MM.1S (cell line): ENCODE results near the gene DTD1.

ENCODE experiments used
- DNase-seq: peaks from one replicate; pipeline ENCODE4 v3.0.0-alpha.2; 2015
- H2AFZ ChIP-seq: fragments of 300-600 bp; sonication (generic); 2 replicates; pipeline ENCODE4 v1.6.0; 2016; ENCODE audit warnings: antibody characterized with exemption, low read length
- H3F3A ChIP-seq: fragments of 300-600 bp; sonication (generic); 2 replicates; pipeline ENCODE4 v1.6.1; 2016; ENCODE audit warnings: mild to moderate bottlenecking, antibody characterized with exemption, low read length, moderate library complexity, mixed read lengths; ENCODE audit not compliant: insufficient read depth
- H3K27ac ChIP-seq: fragments of 300-600 bp; sonication (generic); 2 replicates; pipeline ENCODE4 v1.5.1; 2016; ENCODE audit warnings: mild to moderate bottlenecking, low read length
- H3K27me3 ChIP-seq: fragments of 300-600 bp; sonication (generic); replicated peaks from 2 replicates; pipeline ENCODE4 v1.6.0; 2016; ENCODE audit warnings: low read length; ENCODE audit not compliant: insufficient read depth
- H3K36me3 ChIP-seq: fragments of 300-600 bp; sonication (generic); replicated peaks from 2 replicates; pipeline ENCODE4 v1.6.1; 2016; ENCODE audit warnings: mild to moderate bottlenecking, low read length, mixed read lengths; ENCODE audit not compliant: insufficient read depth
- H3K4me1 ChIP-seq: fragments of 300-600 bp; sonication (generic); 2 replicates; pipeline ENCODE4 v1.6.1; 2016; ENCODE audit warnings: low read length, mixed read lengths
- H3K4me2 ChIP-seq: fragments of 300-600 bp; sonication (generic); 2 replicates; pipeline ENCODE4 v1.6.0; 2016; ENCODE audit warnings: low read depth, low read length
- H3K4me3 ChIP-seq: fragments of 300-600 bp; sonication (generic); 2 replicates; pipeline ENCODE4 v1.5.1; 2016; ENCODE audit warnings: low read length, mixed read lengths
- H3K79me2 ChIP-seq: fragments of 300-600 bp; sonication (generic); 2 replicates; pipeline ENCODE4 v1.6.1; 2016; ENCODE audit warnings: mixed run types, low read length, mixed read lengths
- H3K9ac ChIP-seq: fragments of 300-600 bp; sonication (generic); 2 replicates; pipeline ENCODE4 v1.6.1; 2016; ENCODE audit warnings: low read length, mixed read lengths
- H3K9me2 ChIP-seq: fragments of 300-600 bp; sonication (generic); replicated peaks from 2 replicates; pipeline ENCODE4 v1.6.1; 2016; ENCODE audit warnings: mild to moderate bottlenecking, low read length, mixed read lengths; ENCODE audit not compliant: insufficient read depth
- H3K9me3 ChIP-seq: fragments of 300-600 bp; sonication (generic); replicated peaks from 2 replicates; pipeline ENCODE4 v1.6.1; 2016; ENCODE audit warnings: mild to moderate bottlenecking, low read length, mixed read lengths; ENCODE audit not compliant: insufficient read depth
- H4K20me1 ChIP-seq: fragments of 300-600 bp; sonication (generic); 2 replicates; pipeline ENCODE4 v1.6.1; 2016; ENCODE audit warnings: mild to moderate bottlenecking, low read length, moderate library complexity, mixed read lengths; ENCODE audit not compliant: insufficient read depth
- EZH2 ChIP-seq: fragments of 300-600 bp; sonication (generic); optimal IDR thresholded peaks from 2 replicates; pipeline ENCODE3; 2017; ENCODE audit warnings: low read depth, mild to moderate bottlenecking, antibody characterized with exemption, low read length, mixed read lengths
- EZH2phosphoT487 ChIP-seq: fragments of 300-600 bp; sonication (generic); IDR thresholded peaks from 2 replicates; pipeline ENCODE4 v1.6.1; 2018; ENCODE audit warnings: antibody characterized with exemption, low read length
- TF ChIP-seq, protein P1 (sequence below): fragments of 300-600 bp; sonication (generic); IDR thresholded peaks from 2 replicates; pipeline ENCODE4 v1.5.1; 2016; ENCODE audit warnings: antibody characterized with exemption, low read length, mixed read lengths

Gene DTD1

DNA sequence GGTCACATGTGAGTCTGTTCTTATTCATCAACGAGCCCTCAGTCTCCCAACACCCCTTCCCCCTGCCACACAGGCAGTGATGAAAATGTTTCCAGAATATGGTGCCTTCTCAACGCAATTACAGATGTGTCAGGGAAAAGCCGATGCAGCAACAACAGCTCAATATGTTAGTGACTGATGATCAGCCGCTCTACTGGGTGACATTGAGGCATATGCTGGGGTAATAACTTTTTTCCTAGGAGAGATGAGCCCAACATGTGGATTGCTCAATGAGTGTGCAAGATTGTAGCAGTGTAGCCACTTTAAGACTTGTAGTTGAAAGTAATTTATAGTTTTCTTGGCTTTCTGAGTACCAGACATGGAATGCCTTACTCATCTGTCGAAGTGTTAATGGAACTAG is 49.4 kb downstream of the DTD1 start:
- H3K4me2 ChIP-seq: no peak overlapping the region
- no peaks in the 10 kb centered on the region for H3F3A ChIP-seq
- H2AFZ ChIP-seq: no peak overlapping the region
- H3K9me3 ChIP-seq: no peaks in the 10 kb centered on the region
- 0 out of 2 replicates have a peak, but pooled peaks cover 14% of the 10 kb centered on the region for H3K4me1 ChIP-seq
- no peak overlapping the region for H3K9ac ChIP-seq
- H4K20me1 ChIP-seq: no peaks in the 10 kb centered on the region
- no peaks in the 10 kb centered on the region for H3K27me3 ChIP-seq
- DNase-seq: no peak
- H3K9me2 ChIP-seq: no peaks in the 10 kb centered on the region
- no peak overlapping the region for H3K27ac ChIP-seq
- TF ChIP-seq, protein P1, sequence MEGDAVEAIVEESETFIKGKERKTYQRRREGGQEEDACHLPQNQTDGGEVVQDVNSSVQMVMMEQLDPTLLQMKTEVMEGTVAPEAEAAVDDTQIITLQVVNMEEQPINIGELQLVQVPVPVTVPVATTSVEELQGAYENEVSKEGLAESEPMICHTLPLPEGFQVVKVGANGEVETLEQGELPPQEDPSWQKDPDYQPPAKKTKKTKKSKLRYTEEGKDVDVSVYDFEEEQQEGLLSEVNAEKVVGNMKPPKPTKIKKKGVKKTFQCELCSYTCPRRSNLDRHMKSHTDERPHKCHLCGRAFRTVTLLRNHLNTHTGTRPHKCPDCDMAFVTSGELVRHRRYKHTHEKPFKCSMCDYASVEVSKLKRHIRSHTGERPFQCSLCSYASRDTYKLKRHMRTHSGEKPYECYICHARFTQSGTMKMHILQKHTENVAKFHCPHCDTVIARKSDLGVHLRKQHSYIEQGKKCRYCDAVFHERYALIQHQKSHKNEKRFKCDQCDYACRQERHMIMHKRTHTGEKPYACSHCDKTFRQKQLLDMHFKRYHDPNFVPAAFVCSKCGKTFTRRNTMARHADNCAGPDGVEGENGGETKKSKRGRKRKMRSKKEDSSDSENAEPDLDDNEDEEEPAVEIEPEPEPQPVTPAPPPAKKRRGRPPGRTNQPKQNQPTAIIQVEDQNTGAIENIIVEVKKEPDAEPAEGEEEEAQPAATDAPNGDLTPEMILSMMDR: no peak
- TF ChIP-seq EZH2phosphoT487 (no peak), EZH2 (no peak)
- no peaks in the 10 kb centered on the region for H3K79me2 ChIP-seq
- H3K4me3 ChIP-seq: no peak overlapping the region
- H3K36me3 ChIP-seq: no peaks in the 10 kb centered on the region

DNA sequence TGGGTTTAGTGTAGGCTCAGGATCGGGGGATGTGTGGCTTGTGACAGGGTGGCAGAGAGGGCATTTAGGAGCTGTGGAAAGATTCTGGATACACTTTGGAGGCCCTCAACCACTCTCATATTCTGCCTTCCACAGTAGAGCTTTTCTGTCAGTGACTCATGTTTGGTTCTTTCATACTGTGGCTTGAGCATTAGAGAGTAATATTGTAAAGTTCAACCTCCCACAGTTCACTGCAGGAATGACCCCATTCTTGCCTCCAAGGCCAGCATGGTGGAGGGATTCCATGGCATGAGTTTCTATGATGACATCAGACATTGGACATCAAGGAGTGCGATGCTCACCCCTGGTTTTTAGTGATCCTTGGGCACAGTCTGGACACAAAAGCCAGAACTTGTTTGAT is 50.9 kb downstream of the DTD1 start:
- Histone ChIP-seq H3K36me3 (no peaks in the 10 kb centered on the region), H3K27ac (no peak overlapping the region), H2AFZ (no peak overlapping the region), H3K79me2 (no peaks in the 10 kb centered on the region), H3K27me3 (no peaks in the 10 kb centered on the region), H3K9ac (no peak overlapping the region), H3K4me2 (no peak overlapping the region), H3K4me1 (0 out of 2 replicates have a peak, but pooled peaks cover 14% of the 10 kb centered on the region), H4K20me1 (no peaks in the 10 kb centered on the region), H3K4me3 (no peak overlapping the region), H3K9me3 (no peaks in the 10 kb centered on the region), H3F3A (no peaks in the 10 kb centered on the region), H3K9me2 (no peaks in the 10 kb centered on the region)
- no peak for TF ChIP-seq EZH2phosphoT487
- TF ChIP-seq, protein P1: no peak
- no peak for TF ChIP-seq EZH2
- DNase-seq: no peak

DNA sequence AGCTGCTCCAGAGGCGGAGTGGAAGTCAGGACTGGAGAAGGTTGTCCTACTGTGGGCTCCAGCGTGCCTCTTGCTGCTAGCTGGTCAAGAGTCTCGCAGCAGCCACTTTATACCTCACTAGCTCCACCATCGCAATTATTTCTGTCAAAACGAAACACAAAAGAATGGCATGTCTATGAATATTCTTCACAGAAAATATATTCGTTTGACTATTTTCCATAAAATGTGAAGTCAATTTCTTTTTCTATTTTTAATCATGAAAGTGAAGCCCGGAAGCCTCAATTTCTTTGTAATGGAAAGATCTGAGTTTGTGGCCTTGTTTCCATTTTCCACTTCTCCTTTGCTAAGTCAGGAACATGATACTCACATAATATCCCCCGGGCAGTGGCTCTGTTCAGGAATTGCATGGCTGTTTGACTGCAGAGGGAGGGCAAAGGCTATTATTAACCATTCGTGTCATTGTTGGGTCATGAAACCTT is 51.7 kb downstream of the DTD1 start:
- no peaks in the 10 kb centered on the region for H3K9me2 ChIP-seq
- no peaks in the 10 kb centered on the region for H3K36me3 ChIP-seq
- H3K9ac ChIP-seq: no peak overlapping the region
- H4K20me1 ChIP-seq: no peaks in the 10 kb centered on the region
- 0 out of 2 replicates have a peak overlapping the region, but pooled peaks have one; percentile 14 for H3K4me3 ChIP-seq
- no peaks in the 10 kb centered on the region for H3K79me2 ChIP-seq
- H3K4me1 ChIP-seq: 0 out of 2 replicates have a peak, but pooled peaks cover 13% of the 10 kb centered on the region
- no peak for DNase-seq
- TF ChIP-seq, protein P1: no peak
- no peak for TF ChIP-seq EZH2
- no peaks in the 10 kb centered on the region for H3F3A ChIP-seq
- peak overlapping the region; percentile 18; the same call in 1 of the 2 replicates for H3K27ac ChIP-seq
- H3K9me3 ChIP-seq: no peaks in the 10 kb centered on the region
- H2AFZ ChIP-seq: no peak overlapping the region
- no peaks in the 10 kb centered on the region for H3K27me3 ChIP-seq
- H3K4me2 ChIP-seq: peak overlapping the region; percentile 43
